H1 (cell line): ENCODE data around the gene STX19. TPM values are rescaled to one million over a fixed set of nuclear protein-coding genes. Genes with fewer than 3 reads are reported as not detected.

Experiments
- CTCF ChIA-PET: fragments of 300-600 bp; sonication (Branson Sonifier 250); formaldehyde crosslinking; loops from one replicate; lab custom pipeline; 2021; ENCODE audit not compliant: partially characterized antibody; lab: Charles Lee
- POLR2A ChIA-PET: fragments of 300-600 bp; sonication (Branson Sonifier 250); formaldehyde crosslinking; loops from one replicate; lab custom pipeline; 2021; ENCODE audit warnings: inconsistent platforms; ENCODE audit not compliant: partially characterized antibody; lab: Charles Lee
- DNase-seq, 2 experiments: peaks; one replicate each; pipeline versions ENCODE4 v3.0.0 to v3.0.0-alpha.2; 2010 to 2022; ENCODE audit warnings: low spot score in 2 of 2, low read depth in 1 of 2, mixed read lengths in 1 of 2
- FAIRE-seq: peaks from 2 replicates; lab custom pipeline; 2011; peaks lifted over from hg19 to GRCh38; lab: Jason Lieb, UNC
- H2AFZ ChIP-seq: 2 replicates; pipeline ENCODE4 v1.8.1; 2012; ENCODE audit warnings: low read length, inconsistent platforms
- H2AK5ac ChIP-seq: 2 replicates; pipeline ENCODE4 v1.6.1; 2013; ENCODE audit warnings: low read depth, low read length
- H2BK120ac ChIP-seq: replicated peaks from 2 replicates; pipeline ENCODE3; 2013; ENCODE audit warnings: low read depth, low read length, inconsistent platforms
- H2BK12ac ChIP-seq: 2 replicates; pipeline ENCODE4 v1.6.1; 2013; ENCODE audit warnings: low read depth, low read length
- H2BK15ac ChIP-seq: 2 replicates; pipeline ENCODE4 v1.6.1; 2013; ENCODE audit warnings: low read length
- H2BK20ac ChIP-seq: 2 replicates; pipeline ENCODE4 v1.6.1; 2013; ENCODE audit warnings: low read length
- H2BK5ac ChIP-seq: 2 replicates; pipeline ENCODE4 v1.6.1; 2013; ENCODE audit warnings: low read depth, low read length
- H3K14ac ChIP-seq: 2 replicates; pipeline ENCODE4 v1.6.1; 2013; ENCODE audit warnings: inconsistent platforms; ENCODE audit not compliant: insufficient read length
- H3K18ac ChIP-seq: 2 replicates; pipeline ENCODE4 v1.6.1; 2013; ENCODE audit warnings: low read length; ENCODE audit errors: extremely low read depth
- H3K23ac ChIP-seq: 2 replicates; pipeline ENCODE4 v1.6.1; 2013; ENCODE audit warnings: inconsistent platforms; ENCODE audit not compliant: insufficient read length
- H3K23me2 ChIP-seq: 2 replicates; pipeline ENCODE4 v1.6.1; 2013; ENCODE audit warnings: low read depth, low read length
- H3K27ac ChIP-seq: 2 replicates; pipeline ENCODE4 v1.6.1; 2011; ENCODE audit warnings: low read depth, low read length, inconsistent platforms
- H3K27me3 ChIP-seq, 4 experiments: replicated peaks in 1 of 4; 1 replicate in 1 of 4; 2 replicates in 3 of 4; pipeline versions ENCODE4 v1.6.1 to v1.8.1; 2011 to 2013; ENCODE audit warnings: low read length in 3 of 4, mild to moderate bottlenecking in 3 of 4, inconsistent platforms in 2 of 4, mixed read lengths in 2 of 4, moderate library complexity in 1 of 4; ENCODE audit not compliant: control insufficient read depth in 3 of 4, insufficient read depth in 3 of 4; ENCODE audit errors: extremely low read depth in 1 of 4
- H3K36me3 ChIP-seq, 4 experiments: 2 replicates each; pipeline versions ENCODE4 v1.6.1 to v1.8.1; 2011 to 2013; ENCODE audit warnings: mild to moderate bottlenecking in 4 of 4, low read length in 3 of 4, moderate library complexity in 2 of 4, control low read depth in 1 of 4, inconsistent platforms in 1 of 4; ENCODE audit not compliant: insufficient read depth in 4 of 4, control insufficient read depth in 2 of 4
- H3K4ac ChIP-seq: replicated peaks from 2 replicates; pipeline ENCODE3; 2013; ENCODE audit warnings: low read length, low read depth, mixed read lengths, inconsistent platforms; ENCODE audit not compliant: insufficient read length
- H3K4me1 ChIP-seq, 4 experiments: replicated peaks in 1 of 4; 1 replicate in 1 of 4; 2 replicates in 3 of 4; pipeline versions ENCODE4 v1.6.1 to v1.8.1; 2011 to 2013; ENCODE audit warnings: low read length in 3 of 4, inconsistent platforms in 2 of 4, mixed read lengths in 1 of 4; ENCODE audit not compliant: insufficient read depth in 4 of 4, control insufficient read depth in 3 of 4
- H3K4me2 ChIP-seq, 2 experiments: 2 replicates each; pipeline versions ENCODE4 v1.6.1 to v1.8.1; 2011 to 2013; ENCODE audit warnings: low read depth in 2 of 2, low read length in 2 of 2, control low read depth in 1 of 2, inconsistent platforms in 1 of 2, mild to moderate bottlenecking in 1 of 2; ENCODE audit not compliant: insufficient read depth in 1 of 2
- H3K4me3 ChIP-seq, 4 experiments: fragments of 200-600, 300-600 bp in 1 of 4; sonication (generic), shearing (Covaris generic), sonication (Bioruptor Twin) in 1 of 4; 2 replicates each; pipeline versions ENCODE4 v1.5.1 to v1.8.1; 2011 to 2016; ENCODE audit warnings: low read length in 4 of 4, low read depth in 3 of 4, control low read depth in 2 of 4, inconsistent platforms in 2 of 4, mild to moderate bottlenecking in 2 of 4, mixed read lengths in 1 of 4, moderate library complexity in 1 of 4; ENCODE audit not compliant: insufficient read depth in 2 of 4; ENCODE audit errors: extremely low read depth in 1 of 4
- H3K56ac ChIP-seq: replicated peaks from 2 replicates; pipeline ENCODE3; 2013; ENCODE audit warnings: low read depth, mild to moderate bottlenecking, mixed read lengths, low read length, inconsistent platforms; ENCODE audit not compliant: insufficient read length
- H3K79me1 ChIP-seq: 2 replicates; pipeline ENCODE4 v1.6.1; 2013; ENCODE audit warnings: low read depth, low read length, control low read depth
- H3K79me2 ChIP-seq, 2 experiments: 2 replicates each; pipeline versions ENCODE4 v1.6.1 to v1.8.1; 2012 to 2013; ENCODE audit warnings: low read length in 2 of 2, mild to moderate bottlenecking in 2 of 2, inconsistent platforms in 1 of 2; ENCODE audit not compliant: insufficient read depth in 2 of 2, control insufficient read depth in 1 of 2
- H3K9ac ChIP-seq, 4 experiments: replicated peaks in 1 of 4; 1 replicate in 1 of 4; 2 replicates in 3 of 4; pipeline versions ENCODE4 v1.6.1 to v1.8.1; 2011 to 2013; ENCODE audit warnings: low read depth in 3 of 4, low read length in 3 of 4, control low read depth in 2 of 4, mild to moderate bottlenecking in 2 of 4, moderate library complexity in 2 of 4, inconsistent platforms in 1 of 4; ENCODE audit errors: extremely low read depth in 1 of 4
- H3K9me3 ChIP-seq, 2 experiments: 2 replicates each; pipeline versions ENCODE4 v1.6.1 to v1.8.1; 2012 to 2013; ENCODE audit warnings: mild to moderate bottlenecking in 2 of 2, moderate library complexity in 2 of 2, control low read depth in 1 of 2, inconsistent platforms in 1 of 2, low read depth in 1 of 2, low read length in 1 of 2, mixed read lengths in 1 of 2; ENCODE audit not compliant: insufficient read depth in 2 of 2
- H4K20me1 ChIP-seq, 2 experiments: replicated peaks in 1 of 2; 2 replicates each; pipeline versions ENCODE3 to v1.8.1; 2011 to 2013; ENCODE audit warnings: inconsistent platforms in 2 of 2, low read length in 2 of 2, mild to moderate bottlenecking in 1 of 2; ENCODE audit not compliant: insufficient read depth in 2 of 2, control insufficient read depth in 1 of 2
- H4K5ac ChIP-seq: 2 replicates; pipeline ENCODE4 v1.6.1; 2013; ENCODE audit warnings: low read length, low read depth, mixed read lengths, inconsistent platforms; ENCODE audit not compliant: insufficient read length
- H4K8ac ChIP-seq: 2 replicates; pipeline ENCODE4 v1.8.0; 2013; ENCODE audit warnings: mild to moderate bottlenecking, moderate library complexity, low read length, inconsistent platforms; ENCODE audit not compliant: insufficient read depth; ENCODE audit errors: extremely low read depth
- H4K91ac ChIP-seq: replicated peaks from 2 replicates; pipeline ENCODE3; 2013; ENCODE audit warnings: low read length, mixed read lengths, inconsistent platforms; ENCODE audit not compliant: insufficient read length
- WGBS, 2 experiments: shearing (Covaris generic) in 1 of 2; methylation state at CpG; one replicate each; pipeline versions ENCODE4 v1.1.6 to v1.1.7; 2013 to 2015; ENCODE audit warnings: low lambda C conversion rate in 2 of 2, mixed read lengths in 2 of 2, inconsistent platforms in 1 of 2, low coverage in 1 of 2, missing lambda C conversion rate in 1 of 2; ENCODE audit not compliant: insufficient replicate concordance in 2 of 2, insufficient coverage in 1 of 2, insufficient read length in 1 of 2; ENCODE audit errors: extremely low coverage in 1 of 2, missing lambda C conversion rate in 1 of 2; 5-methylcytosine and 5-hydroxymethylcytosine counted together
- polyA plus RNA-seq, 7 experiments: library from polyadenylated mRNA; depleted of rRNA in 3 of 7; stranded (reverse) in 5 of 7; unstranded in 2 of 7; fragments of >200 nt in 5 of 7; fragments of 200-250 nt in 2 of 7; gene quantifications; 1 replicate in 5 of 7; 2 replicates in 1 of 7; 4 replicates in 1 of 7; pipeline versions ENCODE4 v1.2.1 to v1.2.3, GENCODE V29; 2011 to 2013; ENCODE audit warnings: missing spikeins in 2 of 7, mixed read lengths in 2 of 7
- total RNA-seq: library from RNA; stranded (reverse); fragmentation: NEBNext Ultra II Directional; extraction: Animal tissue kit (Norgen Biotek cat#: 25700); gene quantifications from 2 replicates; pipeline ENCODE4 v1.2.1, GENCODE V29; 2021

The STX19 gene
- total and polyA plus RNA-seq, 2 of the 8 experiments (the other 6 are each of a cell fraction or from before 2014, with no cell fraction given), result not detected

- no peak overlapping the region for H3K9ac ChIP-seq
Measured at GRCh38 chr3:94012185-94012584, 16.2 kb downstream of the STX19 start.

More at GRCh38 chr3:94012185-94012584, 16.2 kb downstream of the STX19 start:
- Histone ChIP-seq H4K91ac (no peak overlapping the region), H4K20me1 (no peaks in the 10 kb centered on the region), H3K79me2 (no peaks in the 10 kb centered on the region), H2BK120ac (no peak overlapping the region), H3K18ac (no peak overlapping the region), H2AK5ac (no peak overlapping the region), H3K4me3 (no peak overlapping the region), H3K79me1 (no peaks in the 10 kb centered on the region), H4K5ac (no peak overlapping the region), H3K4me2 (no peak overlapping the region), H3K4ac (no peak overlapping the region), H3K23ac (no peak overlapping the region), H3K9me3 (no peaks in the 10 kb centered on the region), H2BK12ac (no peak overlapping the region), H2BK15ac (no peak overlapping the region), H2BK5ac (no peak overlapping the region), H2BK20ac (no peak overlapping the region), H2AFZ (no peak overlapping the region), H4K8ac (no peak overlapping the region), H3K36me3 (no peaks in the 10 kb centered on the region), H3K27me3 (no peaks in the 10 kb centered on the region), H3K14ac (no peak overlapping the region), H3K56ac (no peak overlapping the region), H3K23me2 (no peaks in the 10 kb centered on the region), H3K27ac (no peak overlapping the region), H3K4me1 (no peaks in the 10 kb centered on the region)
- 100% methylated on average over 1 of the region's 1 CpG; no CpG with 5 or more reads in 1 of the 2 experiments for WGBS, 2 experiments
- DNase-seq, result no peak
- ChIA-PET POLR2A (no interaction called here), CTCF (interaction anchor here (1.4 kb wide), 1 partner anchor 25 kb away, joined by 3 read pairs; no protein-coding TSS in a partner anchor)
- FAIRE-seq, result no peak
